ENCODE measurements around the gene CSE1L. TPM values are rescaled to one million over a fixed set of nuclear protein-coding genes. Genes with fewer than 3 reads are reported as not detected.
"Not testable (repeated sequence)": the region's sequence is repeated elsewhere in the genome, so short reads cannot be mapped to it uniquely, and the experiment has no call there.

Gene CSE1L
- 253 and 258 TPM in 2 replicates for polyA plus RNA-seq (2014; cell fraction: cytosol; rRNA removed)
- 158 and 166 TPM in 2 replicates for polyA plus RNA-seq (2014; cell fraction: nucleus; rRNA removed)

GRCh38 chr20:49046087-49046900, at the start of gene CSE1L:
Gene CSE1L (plus strand): TSS chr20:49046312. CDS start chr20:49058464, 12,152 bp downstream.
- DNase-seq (ENCODE audit: low spot score), result peak; percentile 98

DNA sequence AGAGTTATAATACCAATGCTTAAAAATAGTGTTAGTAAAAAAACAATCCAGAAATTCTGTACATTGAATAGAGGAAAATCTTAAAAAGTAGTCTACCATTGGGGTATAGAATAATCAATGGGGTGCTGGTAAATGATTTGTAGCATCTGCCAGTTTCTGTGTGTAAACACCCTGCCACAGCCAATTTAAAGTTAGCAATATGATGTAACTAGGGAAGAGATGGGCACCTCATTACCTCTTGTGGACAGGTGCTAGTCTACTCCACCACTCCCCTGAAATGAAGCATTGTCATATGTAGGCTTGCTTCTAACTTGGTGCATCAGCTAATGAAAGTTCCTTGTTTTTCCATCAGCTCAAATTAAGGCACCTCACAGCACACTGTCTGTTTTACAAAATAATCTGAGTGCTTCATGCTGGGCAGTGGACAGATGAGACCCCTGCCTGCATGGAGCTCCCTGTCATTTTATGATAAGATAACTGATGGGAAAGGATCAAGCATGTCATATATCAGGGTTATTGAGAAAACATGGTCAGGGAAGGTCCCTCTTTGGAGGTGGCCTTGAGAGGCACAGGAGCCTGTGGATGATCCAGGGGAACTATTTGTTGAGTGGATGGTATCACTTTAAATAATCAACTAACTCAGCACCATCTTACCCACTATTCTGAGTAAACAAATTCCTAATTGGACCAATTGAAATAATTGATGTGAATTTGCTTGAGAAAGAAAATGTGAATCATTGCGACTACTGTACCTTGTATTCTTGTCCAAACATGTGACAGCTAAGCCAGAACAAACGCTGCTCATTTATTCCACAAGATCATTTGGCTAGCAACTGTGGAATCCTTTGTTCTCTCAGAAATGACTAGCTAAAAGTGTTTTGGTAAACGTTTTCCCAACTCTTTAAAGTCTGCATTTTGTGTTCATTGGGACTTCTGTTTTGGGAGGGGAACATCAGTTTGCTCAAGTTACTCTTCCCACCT, 45.9 kb upstream of the CSE1L start:
- DNase-seq (ENCODE audit: low spot score), result no peak

DNA sequence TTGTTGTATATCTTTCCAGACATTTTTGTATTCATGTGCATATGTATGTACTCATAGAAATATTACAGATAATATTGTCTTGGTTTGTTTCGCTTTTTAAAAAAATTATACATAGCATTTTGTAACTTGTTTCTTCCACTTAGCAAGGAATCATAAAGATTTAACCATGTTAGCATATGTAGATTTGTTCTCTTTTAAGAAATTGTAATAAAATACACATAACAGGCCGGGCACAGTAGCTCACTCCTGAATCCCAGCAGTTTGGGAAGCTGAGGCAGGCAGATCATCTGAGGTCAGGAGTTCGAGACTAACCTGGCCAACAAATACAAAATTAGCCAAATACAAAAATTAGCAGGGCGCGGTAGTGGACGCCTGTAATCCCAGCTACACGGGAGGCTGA, 44.4 kb upstream of the CSE1L start:
- DNase-seq (ENCODE audit: low spot score), result no peak

DNA sequence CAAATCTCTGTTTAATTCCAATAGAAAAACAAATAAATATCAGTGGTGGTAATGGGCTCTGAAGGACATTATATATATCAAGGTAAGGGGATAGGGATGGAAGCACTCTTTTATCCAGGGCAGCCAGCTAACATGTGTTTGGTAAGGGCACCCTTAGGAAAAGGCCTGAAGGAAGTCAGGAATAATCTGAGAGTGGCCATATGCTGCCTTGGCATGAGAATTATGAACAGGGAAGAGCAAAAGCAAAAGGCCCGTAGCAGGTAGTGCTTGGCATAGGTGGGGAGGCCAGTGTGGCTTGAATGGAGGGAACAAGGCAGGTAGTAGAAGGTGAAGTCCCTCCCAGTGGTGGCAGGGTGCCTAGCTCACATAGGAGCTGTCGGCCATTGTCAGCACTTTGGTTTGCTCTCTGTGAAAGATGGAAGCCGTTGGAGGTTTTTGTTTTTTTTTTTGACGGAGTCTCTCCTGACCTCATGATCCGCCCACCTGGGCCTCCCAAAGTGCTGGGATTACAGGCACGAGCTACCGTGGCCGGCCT, 39.6 kb upstream of the CSE1L start:
- no peak for DNase-seq (ENCODE audit: low spot score)

DNA sequence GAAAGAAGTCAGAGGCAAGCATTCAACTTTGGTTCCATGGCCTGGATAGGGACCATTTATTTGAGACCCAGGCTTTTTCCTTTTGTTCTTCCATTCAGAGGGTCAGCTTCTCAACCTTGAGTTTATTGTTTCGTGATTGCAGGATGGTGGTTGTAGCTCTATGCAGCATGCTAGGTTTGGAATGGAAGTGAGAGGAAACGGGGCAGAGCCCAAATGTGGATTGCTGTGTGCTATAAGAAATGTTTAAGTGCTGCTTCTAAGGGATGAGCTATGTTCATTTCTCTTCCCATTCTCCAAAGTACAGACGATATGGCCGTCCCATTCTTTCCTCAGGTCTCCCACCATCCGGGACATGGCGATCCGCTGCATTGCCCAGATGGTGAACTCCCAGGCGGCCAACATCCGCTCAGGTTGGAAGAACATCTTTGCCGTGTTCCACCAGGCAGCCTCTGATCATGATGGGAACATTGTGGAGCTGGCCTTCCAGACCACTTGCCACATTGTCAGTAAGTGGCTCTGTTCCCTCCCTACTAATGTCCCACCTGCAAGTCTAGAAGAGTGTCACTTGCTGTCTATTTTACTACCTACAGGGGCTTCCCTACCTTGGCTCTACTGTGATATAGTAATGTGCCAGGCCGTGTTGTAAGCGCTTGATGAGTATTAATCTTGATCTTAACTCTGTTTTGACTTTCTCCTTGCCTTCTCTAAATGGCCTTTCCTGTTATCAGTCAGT, 36.0 kb upstream of the CSE1L start:
- no peak for DNase-seq (ENCODE audit: low spot score)

DNA sequence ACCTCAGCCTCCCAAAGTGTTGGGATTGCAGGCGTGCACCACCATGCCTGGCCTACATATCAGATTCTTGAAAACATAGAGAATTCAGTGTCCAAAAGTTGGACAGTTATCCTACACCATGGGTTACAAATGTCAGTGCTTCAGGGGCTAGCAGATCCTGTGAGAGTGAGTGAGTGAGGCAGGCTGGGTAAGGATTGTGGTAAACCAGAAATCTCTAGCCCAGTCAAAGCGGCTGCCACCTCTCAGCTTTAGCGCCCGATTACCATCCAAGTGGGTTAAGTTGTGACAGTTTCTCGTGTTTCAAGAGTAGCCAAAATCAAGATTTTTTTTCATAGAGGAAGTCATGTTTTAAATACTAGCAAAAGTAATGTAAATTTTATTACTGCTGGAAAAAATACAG, 21.9 kb upstream of the CSE1L start:
- no peak for DNase-seq (ENCODE audit: low spot score)

- not testable (repeated sequence) for DNase-seq (ENCODE audit: low spot score)
Observed at GRCh38 chr20:49028177-49028576, 17.9 kb upstream of the CSE1L start.

DNA sequence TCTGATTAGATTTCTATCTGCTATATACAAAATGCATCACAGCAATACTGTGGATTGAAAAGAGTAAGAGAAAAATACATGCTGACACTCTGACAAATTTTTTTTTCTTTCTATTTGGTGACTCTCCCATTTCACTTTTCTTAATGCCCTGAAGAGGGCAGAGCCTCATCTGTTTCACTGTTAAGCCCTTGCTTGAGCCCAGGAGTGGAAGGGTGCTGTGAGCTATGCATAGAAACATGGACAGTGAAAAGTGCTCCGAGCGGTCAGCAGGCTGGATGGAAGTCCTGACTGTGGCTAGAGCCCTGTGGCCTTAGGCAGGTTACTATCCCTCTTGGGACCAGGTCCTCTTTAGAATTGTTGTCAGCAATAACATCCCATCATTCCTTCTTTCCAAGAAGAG, 17.4 kb upstream of the CSE1L start:
- DNase-seq (ENCODE audit: low spot score), result no peak

DNA sequence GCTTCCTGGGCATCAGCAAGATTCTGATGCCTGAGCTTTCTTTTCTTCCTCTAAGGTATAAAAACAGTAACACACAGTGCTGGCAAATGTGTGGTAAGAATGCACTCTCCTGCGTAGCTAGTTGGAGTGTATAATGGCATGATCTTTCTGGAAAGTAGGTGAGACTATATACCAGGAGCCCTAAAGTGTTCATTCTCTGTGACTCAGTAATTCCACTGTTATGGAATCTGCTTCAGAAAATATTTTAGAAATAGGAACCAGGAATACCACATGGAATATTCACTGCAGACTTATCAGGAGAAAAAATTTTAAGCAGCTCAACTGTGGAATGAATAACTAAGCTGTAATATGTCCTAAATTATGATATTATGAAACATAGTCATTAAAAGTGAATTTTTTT, 16.9 kb upstream of the CSE1L start:
- no peak for DNase-seq (ENCODE audit: low spot score)

DNA sequence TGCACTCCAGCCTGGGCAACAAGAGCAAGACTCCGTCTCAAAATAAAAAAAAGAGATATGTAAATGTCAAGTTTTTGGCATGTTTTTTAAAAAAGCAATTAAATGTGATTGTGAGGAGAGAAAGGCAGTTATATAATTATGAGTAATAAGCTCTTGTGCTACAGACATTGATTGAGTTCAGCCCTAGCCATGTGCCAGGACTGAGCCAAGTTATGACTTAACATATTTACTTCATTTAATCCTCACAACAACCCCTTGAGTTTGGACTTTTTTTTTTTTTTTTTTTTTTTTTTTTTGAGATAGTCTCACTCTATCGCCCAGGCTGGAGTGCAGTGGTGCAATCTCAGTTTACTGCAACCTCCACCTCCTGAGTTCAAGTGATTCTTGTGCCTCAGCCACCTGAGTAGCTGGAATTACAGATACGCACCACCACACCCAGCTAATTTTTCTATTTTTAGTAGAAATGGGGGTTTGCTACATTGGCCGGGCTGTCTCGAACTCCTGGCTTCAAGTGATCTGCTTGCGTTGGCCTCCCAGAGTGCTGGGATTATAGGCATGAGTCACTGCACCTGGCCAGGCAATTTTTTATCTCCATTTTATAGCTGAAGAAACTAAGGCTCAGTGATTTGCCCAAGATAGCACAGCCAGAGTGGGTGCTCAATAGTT, 15.0 kb upstream of the CSE1L start:
- no peak for DNase-seq (ENCODE audit: low spot score)

- DNase-seq (ENCODE audit: low spot score), result no peak
Observed at GRCh38 chr20:49032455-49032854, 13.7 kb upstream of the CSE1L start.

- no peak for DNase-seq (ENCODE audit: low spot score)
Observed at GRCh38 chr20:49034070-49034732, 11.9 kb upstream of the CSE1L start.

DNA sequence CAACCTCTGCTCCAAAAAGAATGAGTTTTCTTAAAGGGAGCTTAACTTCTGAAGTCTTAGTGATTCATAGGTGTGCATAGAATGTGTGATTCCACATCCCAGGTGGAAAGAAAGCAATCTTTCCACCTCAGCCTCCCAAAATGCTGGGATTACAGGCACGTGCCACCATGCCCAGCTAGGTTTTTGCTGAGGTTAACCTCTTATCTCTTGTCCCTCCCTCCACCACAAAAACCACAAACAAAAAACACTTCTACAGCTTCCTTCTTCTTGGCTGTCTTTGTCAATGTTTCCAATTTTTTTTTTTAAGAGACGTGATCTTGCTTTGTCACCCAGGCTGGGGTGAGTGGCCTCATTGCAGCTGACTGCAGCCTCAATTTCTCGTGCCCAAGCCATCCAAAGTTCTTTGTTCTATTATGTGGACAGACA, 8.1 kb upstream of the CSE1L start:
- no peak for DNase-seq (ENCODE audit: low spot score)

- DNase-seq (ENCODE audit: low spot score), result no peak
Observed at GRCh38 chr20:49039854-49040253, 6.3 kb upstream of the CSE1L start.

GRCh38 chr20:49043000-49043399, 3.1 kb upstream of the CSE1L start:
- no peak for DNase-seq (ENCODE audit: low spot score)

DNA sequence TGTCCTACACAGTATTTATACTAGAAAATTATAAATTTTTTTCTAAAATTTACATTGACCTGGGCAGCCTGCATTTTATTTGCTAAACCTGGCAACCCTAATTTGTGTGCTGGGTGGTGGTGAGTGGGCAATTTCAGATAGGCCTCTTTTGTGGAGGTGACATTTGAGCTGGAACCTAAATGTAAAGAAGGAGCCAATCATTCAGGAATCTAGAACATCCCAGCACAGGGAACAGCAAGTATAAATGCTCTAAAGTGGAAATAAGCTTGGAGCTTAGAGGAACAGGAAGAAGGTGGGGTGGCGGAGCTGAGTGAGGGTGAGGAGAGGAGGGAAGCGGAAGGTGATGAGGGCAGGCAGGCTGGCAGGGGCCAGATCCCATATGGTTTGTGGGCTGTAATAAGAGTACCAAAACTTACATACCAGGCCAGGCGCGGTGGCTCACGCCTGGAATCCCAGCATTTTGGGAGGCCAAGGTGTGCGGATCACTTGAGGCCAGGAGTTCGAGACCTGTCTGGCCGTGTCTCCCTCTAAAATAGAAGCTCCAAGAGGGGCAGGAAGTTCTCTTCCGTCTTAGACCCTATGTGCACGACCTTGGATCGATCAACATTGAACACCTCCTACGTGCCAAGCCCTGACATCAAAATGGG, 549 bp upstream of the CSE1L start:
- no peak for DNase-seq (ENCODE audit: low spot score)

DNA sequence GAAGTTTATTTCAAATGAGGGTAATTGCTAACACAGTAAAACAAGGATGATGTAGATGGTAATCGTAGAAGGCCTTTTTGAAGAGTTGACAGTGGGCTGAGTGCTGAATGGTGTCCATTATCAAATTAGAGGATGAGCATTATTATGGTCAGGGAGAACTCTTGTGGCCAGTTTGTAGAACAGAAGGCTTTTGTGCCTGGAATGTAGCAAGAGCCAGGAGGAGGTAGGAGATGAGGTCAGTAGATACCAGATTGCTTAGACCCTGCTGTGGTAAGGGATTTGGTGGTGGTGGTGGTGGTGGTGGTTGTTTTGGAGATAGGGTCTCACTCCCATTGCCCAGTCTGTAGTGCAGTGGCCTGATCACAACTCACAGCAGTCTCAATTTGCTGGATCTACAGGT, 6.2 kb downstream of the CSE1L start:
- DNase-seq (ENCODE audit: low spot score), result peak; percentile 54

- no peak for DNase-seq (ENCODE audit: low spot score)
Observed at GRCh38 chr20:49054056-49054643, 8.0 kb downstream of the CSE1L start.

- DNase-seq (ENCODE audit: low spot score), result no peak
Observed at GRCh38 chr20:49063279-49063678, 17.2 kb downstream of the CSE1L start.

All from SK-N-DZ (cell line).